Measurements from ENCODE around the gene TMEM220. TPM values are rescaled to one million over a fixed set of nuclear protein-coding genes. Genes with fewer than 3 reads are reported as not detected.

The TMEM220 gene
- total RNA-seq, 2 donors from 2014 or later = 14.5 to 17.6 TPM

- Histone ChIP-seq H3K27me3 (no peaks in the 10 kb centered on the region), H3K27ac (no peak overlapping the region), H3K9ac (ENCODE audit: low read depth in 2 of 2, low read length in 2 of 2) (no peak overlapping the region), H3K36me3 (no peaks in the 10 kb centered on the region), H3K4me1 (no peaks in the 10 kb centered on the region), H3K9me3 (no peaks in the 10 kb centered on the region), H3K4me3 (no peak overlapping the region)
- DNase-seq = no peak
- TF ChIP-seq CTCF (IDR thresholded peaks at IDR 0.05) = no peak
- intact Hi-C loops (cut with DNase I) = no loop called here
Measured at GRCh38 chr17:10718547-10718946, 11.3 kb downstream of the TMEM220 start.

DNA sequence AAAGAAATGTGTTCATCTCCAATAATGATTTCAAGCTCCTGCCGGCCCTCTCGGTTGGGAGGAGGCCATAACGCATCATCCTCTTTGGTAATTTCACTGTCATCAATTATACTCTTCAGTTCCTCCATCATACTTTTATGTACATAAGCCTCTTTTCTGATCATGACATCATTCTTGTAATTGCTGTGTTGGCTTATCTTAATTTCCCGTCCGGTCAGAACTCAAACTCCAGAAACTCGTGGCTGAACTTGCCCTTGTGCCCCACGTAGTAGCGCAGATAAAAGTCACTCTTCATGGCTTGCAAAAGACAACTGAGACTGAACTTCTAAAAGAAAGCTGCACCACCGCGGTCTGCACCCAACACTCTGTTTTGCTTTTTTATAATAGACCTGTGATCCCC is 13.6 kb downstream of the TMEM220 start:
- DNase-seq = no peak
- H3K9me3 ChIP-seq = no peaks in the 10 kb centered on the region
- no peaks in the 10 kb centered on the region for H3K4me1 ChIP-seq
- no peak overlapping the region for H3K4me3 ChIP-seq
- no peaks in the 10 kb centered on the region for H3K27me3 ChIP-seq
- H3K9ac ChIP-seq (ENCODE audit: low read depth in 2 of 2, low read length in 2 of 2) = no peak overlapping the region
- no peak overlapping the region for H3K27ac ChIP-seq
- peaks cover 8% of the 10 kb centered on the region for H3K36me3 ChIP-seq
- intact Hi-C loops (cut with DNase I) = no loop called here
- TF ChIP-seq CTCF (IDR thresholded peaks at IDR 0.05) = no peak

GRCh38 chr17:10713318-10713717 is 16.5 kb downstream of the TMEM220 start:
- no peak overlapping the region for H3K27ac ChIP-seq
- no peaks in the 10 kb centered on the region for H3K9me3 ChIP-seq
- DNase-seq = no peak
- TF ChIP-seq CTCF (IDR thresholded peaks at IDR 0.05) = no peak
- no peak overlapping the region for H3K4me3 ChIP-seq
- H3K9ac ChIP-seq (ENCODE audit: low read depth in 2 of 2, low read length in 2 of 2) = no peak overlapping the region
- H3K4me1 ChIP-seq = no peaks in the 10 kb centered on the region
- H3K27me3 ChIP-seq = no peaks in the 10 kb centered on the region
- intact Hi-C loops (cut with DNase I) = no loop called here
- H3K36me3 ChIP-seq = peaks cover 8% of the 10 kb centered on the region

DNA sequence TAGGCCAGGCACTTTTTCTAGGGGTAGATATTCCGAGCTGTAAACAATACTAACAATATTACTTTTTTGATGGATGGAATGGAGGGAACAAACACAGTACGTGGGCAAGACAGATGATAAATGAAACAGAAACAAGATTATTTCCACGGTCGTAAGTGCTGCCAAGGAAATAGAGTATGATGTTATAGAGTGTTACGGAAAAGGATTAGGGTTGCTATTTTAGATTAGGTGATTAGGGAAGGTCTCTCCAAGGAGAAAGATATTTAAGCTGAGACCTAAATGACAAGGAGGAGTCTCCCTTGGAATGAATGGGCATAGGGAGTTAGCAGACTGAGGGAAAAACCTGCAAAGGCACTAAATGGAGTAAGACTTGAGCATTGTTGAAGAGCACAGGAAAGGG is 24.1 kb downstream of the TMEM220 start:
- Histone ChIP-seq H3K9ac (ENCODE audit: low read depth in 2 of 2, low read length in 2 of 2) (no peak overlapping the region), H3K27me3 (no peaks in the 10 kb centered on the region), H3K27ac (no peak overlapping the region), H3K4me3 (no peak overlapping the region), H3K36me3 (no peaks in the 10 kb centered on the region), H3K4me1 (no peaks in the 10 kb centered on the region), H3K9me3 (no peaks in the 10 kb centered on the region)
- TF ChIP-seq CTCF (IDR thresholded peaks at IDR 0.05) = no peak
- no peak for DNase-seq
- intact Hi-C loops (cut with DNase I) = no loop called here

GRCh38 chr17:10702574-10702973 is 27.2 kb downstream of the TMEM220 start:
- H3K4me3 ChIP-seq = no peak overlapping the region
- no peaks in the 10 kb centered on the region for H3K27me3 ChIP-seq
- peaks cover 6% of the 10 kb centered on the region for H3K4me1 ChIP-seq
- H3K9ac ChIP-seq (ENCODE audit: low read depth in 2 of 2, low read length in 2 of 2) = no peak overlapping the region
- no peak overlapping the region for H3K27ac ChIP-seq
- no peak for TF ChIP-seq CTCF (IDR thresholded peaks at IDR 0.05)
- no peaks in the 10 kb centered on the region for H3K9me3 ChIP-seq
- intact Hi-C loops (cut with DNase I) = no loop called here
- no peak for DNase-seq
- no peaks in the 10 kb centered on the region for H3K36me3 ChIP-seq

- no peaks in the 10 kb centered on the region for H3K9me3 ChIP-seq
- TF ChIP-seq CTCF (IDR thresholded peaks at IDR 0.05) = no peak
- no peak overlapping the region for H3K27ac ChIP-seq
- intact Hi-C loops (cut with DNase I) = no loop called here
- H3K4me1 ChIP-seq = peaks cover 9% of the 10 kb centered on the region
- H3K27me3 ChIP-seq = no peaks in the 10 kb centered on the region
- H3K9ac ChIP-seq (ENCODE audit: low read depth in 2 of 2, low read length in 2 of 2) = no peak overlapping the region
- no peak overlapping the region for H3K4me3 ChIP-seq
- DNase-seq = no peak
- no peaks in the 10 kb centered on the region for H3K36me3 ChIP-seq
Measured at GRCh38 chr17:10699856-10700255, 30.0 kb downstream of the TMEM220 start.
